ENCODE results near the gene MNT. TPM values are rescaled to one million over a fixed set of nuclear protein-coding genes. Genes with fewer than 3 reads are reported as not detected.

The MNT gene
- total RNA-seq, 1 donor: 12.2 TPM

GRCh38 chr17:2361010-2361760 is 39.7 kb downstream of the MNT start:
- no peak for DNase-seq (ENCODE audit: low read depth)
- H3K4me3 ChIP-seq (ENCODE audit: low read depth, low read length): no peak overlapping the region
- TF ChIP-seq CTCF (IDR thresholded peaks at IDR 0.05; ENCODE audit: insufficient read depth, low read length): no peak

GRCh38 chr17:2357931-2358434 is 42.9 kb downstream of the MNT start:
- TF ChIP-seq CTCF (IDR thresholded peaks at IDR 0.05; ENCODE audit: insufficient read depth, low read length): no peak
- H3K4me3 ChIP-seq (ENCODE audit: low read depth, low read length): no peak overlapping the region
- DNase-seq (ENCODE audit: low read depth): no peak

GRCh38 chr17:2357237-2357636 is 43.6 kb downstream of the MNT start:
- DNase-seq (ENCODE audit: low read depth): no peak
- no peak overlapping the region for H3K4me3 ChIP-seq (ENCODE audit: low read depth, low read length)
- no peak for TF ChIP-seq CTCF (IDR thresholded peaks at IDR 0.05; ENCODE audit: insufficient read depth, low read length)

- no peak for DNase-seq (ENCODE audit: low read depth)
- TF ChIP-seq CTCF (IDR thresholded peaks at IDR 0.05; ENCODE audit: insufficient read depth, low read length): no peak
Measured at GRCh38 chr17:2354311-2354710, 46.5 kb downstream of the MNT start.

GRCh38 chr17:2351269-2351668 is 49.6 kb downstream of the MNT start:
- no peak overlapping the region for H3K4me3 ChIP-seq (ENCODE audit: low read depth, low read length)
- no peak for DNase-seq (ENCODE audit: low read depth)
- TF ChIP-seq CTCF (IDR thresholded peaks at IDR 0.05; ENCODE audit: insufficient read depth, low read length): no peak

More at GRCh38 chr17:2354311-2354710, 46.5 kb downstream of the MNT start:
- no peak overlapping the region for H3K4me3 ChIP-seq (ENCODE audit: low read depth, low read length)

GRCh38 chr17:2347805-2348685 is 52.8 kb downstream of the MNT start:
- no peak for TF ChIP-seq CTCF (IDR thresholded peaks at IDR 0.05; ENCODE audit: insufficient read depth, low read length)
- H3K4me3 ChIP-seq (ENCODE audit: low read depth, low read length): no peak overlapping the region
- peak; percentile 63 for DNase-seq (ENCODE audit: low read depth)

Measured in fibroblast of the aortic adventitia (primary cell).